Lower leg skin (tissue), 4 donors: ENCODE results near the gene ANKRD17. TPM values are rescaled to one million over a fixed set of nuclear protein-coding genes. Genes with fewer than 3 reads are reported as not detected.

Experiments used
- DNase-seq, 2 donors: peaks; one replicate each; pipeline ENCODE4 v3.0.0-alpha.2; 2019; ENCODE audit warnings: low spot score in 2 of 2
- H3K4me3 ChIP-seq: fragments of 200-600 bp; sonication (generic); 2 replicates; pipeline ENCODE4 v1.5.1; 2017; ENCODE audit warnings: mild to moderate bottlenecking, low read depth; ENCODE audit not compliant: poor library complexity, severe bottlenecking
- POLR2A ChIP-seq, 2 donors: fragments of 450-650 bp; IDR thresholded peaks; one replicate each; pipeline ENCODE4 v1.6.1; 2016 to 2017; ENCODE audit warnings: antibody characterized with exemption in 2 of 2, mild to moderate bottlenecking in 1 of 2, moderate library complexity in 1 of 2
- WGBS, 2 donors: methylation state at CpG; one replicate each; pipeline ENCODE4 v1.1.5; 2018; 5-methylcytosine and 5-hydroxymethylcytosine counted together
- intact Hi-C: fragments of 100-400 bp; cut with DNase I; formaldehyde crosslinking; loops from one replicate; pipeline ENCODE4 v1.15.0; 2023; ENCODE audit warnings: low total_unique reads
- total RNA-seq, 4 donors: library from RNA; depleted of rRNA; stranded (reverse); fragments of >200 nt; gene quantifications; one replicate each; pipeline ENCODE4 v1.1.0, GENCODE V29; 2016
- TF ChIP-seq, protein P1 (sequence below), 3 donors: fragments of 450-650 bp; IDR thresholded peaks; one replicate each; pipeline ENCODE4 v1.5.1; 2016; ENCODE audit warnings: antibody characterized with exemption in 3 of 3, mild to moderate bottlenecking in 3 of 3, moderate library complexity in 2 of 3

Gene ANKRD17
- total RNA-seq, 4 donors from 2014 or later, result 48.0 to 64.1 (median 57.0) TPM

DNA sequence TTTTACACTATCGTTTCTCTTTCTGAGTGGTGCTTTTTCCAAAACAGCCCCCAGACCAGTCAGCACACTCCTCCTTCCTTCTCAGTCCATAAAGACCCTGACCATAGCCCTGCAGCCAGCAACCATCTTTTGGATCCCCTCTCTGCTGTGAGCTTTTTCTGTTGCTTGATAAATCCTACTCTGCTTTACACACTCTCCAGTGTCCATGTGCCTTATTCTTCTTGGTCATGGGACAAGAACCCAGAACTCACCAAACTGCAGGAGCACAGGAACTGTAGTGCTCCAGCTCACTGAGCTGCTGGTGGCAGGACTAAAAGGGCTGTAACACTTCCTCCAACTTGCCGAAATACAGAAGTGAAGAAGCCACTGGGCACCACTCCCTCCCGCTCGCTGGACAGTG lies 221.5 kb downstream of the ANKRD17 start:
- intact Hi-C loops, result no loop called here
- 86 to 95% methylated on average over 4 of the region's 4 CpGs for WGBS, 2 donors
- no peak overlapping the region for H3K4me3 ChIP-seq
- no peak for TF ChIP-seq POLR2A (IDR thresholded peaks at IDR 0.05)
- TF ChIP-seq, protein P1, sequence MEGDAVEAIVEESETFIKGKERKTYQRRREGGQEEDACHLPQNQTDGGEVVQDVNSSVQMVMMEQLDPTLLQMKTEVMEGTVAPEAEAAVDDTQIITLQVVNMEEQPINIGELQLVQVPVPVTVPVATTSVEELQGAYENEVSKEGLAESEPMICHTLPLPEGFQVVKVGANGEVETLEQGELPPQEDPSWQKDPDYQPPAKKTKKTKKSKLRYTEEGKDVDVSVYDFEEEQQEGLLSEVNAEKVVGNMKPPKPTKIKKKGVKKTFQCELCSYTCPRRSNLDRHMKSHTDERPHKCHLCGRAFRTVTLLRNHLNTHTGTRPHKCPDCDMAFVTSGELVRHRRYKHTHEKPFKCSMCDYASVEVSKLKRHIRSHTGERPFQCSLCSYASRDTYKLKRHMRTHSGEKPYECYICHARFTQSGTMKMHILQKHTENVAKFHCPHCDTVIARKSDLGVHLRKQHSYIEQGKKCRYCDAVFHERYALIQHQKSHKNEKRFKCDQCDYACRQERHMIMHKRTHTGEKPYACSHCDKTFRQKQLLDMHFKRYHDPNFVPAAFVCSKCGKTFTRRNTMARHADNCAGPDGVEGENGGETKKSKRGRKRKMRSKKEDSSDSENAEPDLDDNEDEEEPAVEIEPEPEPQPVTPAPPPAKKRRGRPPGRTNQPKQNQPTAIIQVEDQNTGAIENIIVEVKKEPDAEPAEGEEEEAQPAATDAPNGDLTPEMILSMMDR (IDR thresholded peaks at IDR 0.05), result no peak
- no peak for DNase-seq

DNA sequence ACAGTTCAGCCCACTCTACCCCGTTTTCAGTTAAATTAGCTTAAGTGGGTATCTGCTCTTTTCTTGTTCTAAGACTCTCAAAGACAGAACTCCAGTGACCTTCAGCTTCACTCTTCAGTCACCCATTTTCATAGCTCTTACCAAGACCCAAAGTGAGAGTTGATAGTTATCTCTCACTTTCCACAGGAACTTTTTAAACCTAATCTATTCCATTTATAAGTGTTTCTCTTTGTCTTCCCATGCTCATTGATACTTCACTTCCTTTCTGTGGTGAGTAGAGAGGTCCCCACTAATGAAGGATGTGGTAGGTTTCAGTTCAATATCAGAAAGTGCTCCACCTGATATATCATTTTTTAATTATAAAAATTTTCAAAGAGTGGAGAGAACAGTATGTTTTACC lies 222.5 kb downstream of the ANKRD17 start:
- 71 to 88% methylated on average over 1 of the region's 1 CpG for WGBS, 2 donors
- intact Hi-C loops, result no loop called here
- TF ChIP-seq, protein P1 (IDR thresholded peaks at IDR 0.05), result no peak
- TF ChIP-seq POLR2A (IDR thresholded peaks at IDR 0.05), result no peak
- no peak overlapping the region for H3K4me3 ChIP-seq
- DNase-seq, result no peak

DNA sequence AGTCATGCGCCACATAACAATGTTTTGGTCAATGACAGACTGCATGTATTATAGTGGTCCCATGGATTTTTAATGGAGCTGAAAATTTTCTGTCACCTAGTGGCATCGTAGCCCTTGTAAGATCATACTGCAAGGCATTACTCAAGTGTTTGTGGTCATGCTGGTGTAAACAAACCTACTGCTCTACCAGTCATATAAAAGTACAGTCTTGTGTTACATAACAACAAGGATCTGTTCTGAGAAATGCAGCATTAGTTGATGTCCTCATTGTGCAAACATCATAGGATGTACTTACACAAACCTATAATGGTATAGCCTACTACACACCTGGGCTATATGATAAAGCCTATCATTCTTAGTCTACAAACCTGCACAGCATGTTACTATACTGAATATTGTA lies 223.7 kb downstream of the ANKRD17 start:
- intact Hi-C loops, result no loop called here
- no peak for TF ChIP-seq POLR2A (IDR thresholded peaks at IDR 0.05)
- TF ChIP-seq, protein P1 (IDR thresholded peaks at IDR 0.05), result no peak
- no peak overlapping the region for H3K4me3 ChIP-seq
- DNase-seq, result no peak
- 91 to 96% methylated on average over 2 of the region's 2 CpGs for WGBS, 2 donors

DNA sequence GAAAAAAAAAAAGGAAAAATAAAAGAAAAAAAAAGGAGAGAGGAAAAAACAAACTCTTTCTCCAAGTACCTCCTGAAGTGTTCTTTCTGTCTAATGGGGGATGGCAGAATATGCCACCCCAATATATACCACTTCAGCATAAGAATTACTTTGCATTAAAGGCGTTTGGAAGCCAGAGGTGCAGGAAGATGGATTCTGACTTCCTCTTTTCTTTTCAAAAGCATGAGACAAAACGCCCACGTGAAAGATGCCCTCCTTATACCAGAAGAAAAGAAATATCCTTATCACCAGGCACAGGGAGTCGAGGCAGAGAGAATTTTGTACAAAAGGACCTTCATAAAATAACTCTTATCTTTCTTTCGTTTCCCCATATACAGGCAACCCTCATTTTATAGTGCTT lies 230.0 kb downstream of the ANKRD17 start:
- no peak overlapping the region for H3K4me3 ChIP-seq
- no peak for TF ChIP-seq POLR2A (IDR thresholded peaks at IDR 0.05)
- TF ChIP-seq, protein P1 (IDR thresholded peaks at IDR 0.05), result no peak
- no peak for DNase-seq
- WGBS, 2 donors, result 57 to 59% methylated on average over 5 of the region's 5 CpGs
- intact Hi-C loops, result no loop called here

Other genes starting within 250 kb of the ANKRD17 start
- 10 to 100 TPM; 12.0 to 24.3 (median 21.7) TPM for gene COX18, start 189.1 kb downstream of the ANKRD17 start, total RNA-seq
- under 1 TPM in 1 of 4 donors, not detected in 3; 0.25 TPM for gene ALB, start 145.5 kb upstream of the ANKRD17 start, total RNA-seq
- not detected for gene AFP, start 177.4 kb upstream of the ANKRD17 start, total RNA-seq
- gene AFM, start 222.9 kb upstream of the ANKRD17 start, total RNA-seq, result not detected